Measurements from ENCODE around the gene RGS6. TPM values are rescaled to one million over a fixed set of nuclear protein-coding genes. Genes with fewer than 3 reads are reported as not detected.

Gene RGS6
- total RNA-seq, 4 donors from 2014 or later: 0.46 to 3.7 (median 1.6) TPM

DNA sequence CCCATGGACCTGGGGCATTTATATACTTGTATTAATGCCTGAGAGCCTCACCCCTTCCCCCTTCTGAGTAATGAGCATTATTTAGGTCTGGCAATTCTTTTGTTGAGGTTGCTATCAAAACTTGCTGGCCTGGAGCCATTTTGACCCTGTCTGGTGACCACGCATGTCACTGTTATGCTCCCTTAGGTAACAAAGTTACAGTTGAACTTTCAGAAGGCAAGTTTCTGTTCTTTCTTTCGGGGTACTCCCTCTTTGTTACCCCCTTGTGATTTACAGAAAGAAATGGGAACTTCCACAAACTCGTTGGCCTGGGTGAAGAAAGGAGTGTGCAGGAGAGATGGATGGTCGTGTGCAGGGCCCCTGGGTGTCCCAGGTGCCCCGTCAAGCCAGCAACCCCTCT lies 656.3 kb downstream of the RGS6 start:
- DNase-seq: no peak
- H3K36me3 ChIP-seq: no peaks in the 10 kb centered on the region
- H3K9me3 ChIP-seq: no peaks in the 10 kb centered on the region
- no peak overlapping the region for H3K27ac ChIP-seq
- H3K27me3 ChIP-seq: no peaks in the 10 kb centered on the region
- in situ Hi-C loops (cut with MboI; ENCODE audit: low sequenced_read_pairs in 4 of 4) (no loop called here), intact Hi-C loops (cut with DNase I; ENCODE audit: low total_unique reads) (no loop called here)
- no peak for ATAC-seq
- no peak for TF ChIP-seq POLR2A (IDR thresholded peaks at IDR 0.05)
- no peak for TF ChIP-seq CTCF (IDR thresholded peaks at IDR 0.05 in 4 of 5, conservative IDR thresholded peaks at IDR 0.05 in 1 of 5)
- H3K4me1 ChIP-seq: peaks cover 0 to 4% of the 10 kb centered on the region in 2 donors
- H3K4me3 ChIP-seq: no peak overlapping the region

DNA sequence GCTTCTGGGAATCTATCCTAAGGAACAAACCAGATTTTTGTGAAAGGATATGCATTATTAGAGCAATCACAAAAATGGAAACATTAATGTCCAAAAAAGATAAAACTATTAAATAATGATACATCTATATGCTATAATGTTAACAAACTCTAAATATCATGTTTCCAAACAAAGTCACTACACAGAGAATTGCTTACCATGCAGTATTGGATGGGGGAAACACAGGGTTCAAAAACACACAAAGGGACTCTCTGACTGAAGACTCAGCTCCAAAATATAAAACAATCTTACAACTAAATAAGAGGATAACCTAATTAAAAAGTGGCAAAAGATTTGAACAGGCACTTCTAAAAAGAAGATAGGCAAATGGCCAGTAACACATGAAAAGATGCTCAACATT lies 657.4 kb downstream of the RGS6 start:
- intact Hi-C loops (cut with DNase I; ENCODE audit: low total_unique reads): no loop called here
- Histone ChIP-seq H3K27ac (no peak overlapping the region), H3K36me3 (no peaks in the 10 kb centered on the region), H3K4me3 (no peak overlapping the region), H3K4me1 (peaks cover 0 to 4% of the 10 kb centered on the region in 2 donors), H3K27me3 (no peaks in the 10 kb centered on the region), H3K9me3 (no peaks in the 10 kb centered on the region)
- no peak for ATAC-seq
- TF ChIP-seq POLR2A (IDR thresholded peaks at IDR 0.05): no peak
- TF ChIP-seq CTCF (IDR thresholded peaks at IDR 0.05 in 4 of 5, conservative IDR thresholded peaks at IDR 0.05 in 1 of 5): no peak
- in situ Hi-C loops (cut with MboI; ENCODE audit: low sequenced_read_pairs in 4 of 4): no loop called here
- DNase-seq: no peak

DNA sequence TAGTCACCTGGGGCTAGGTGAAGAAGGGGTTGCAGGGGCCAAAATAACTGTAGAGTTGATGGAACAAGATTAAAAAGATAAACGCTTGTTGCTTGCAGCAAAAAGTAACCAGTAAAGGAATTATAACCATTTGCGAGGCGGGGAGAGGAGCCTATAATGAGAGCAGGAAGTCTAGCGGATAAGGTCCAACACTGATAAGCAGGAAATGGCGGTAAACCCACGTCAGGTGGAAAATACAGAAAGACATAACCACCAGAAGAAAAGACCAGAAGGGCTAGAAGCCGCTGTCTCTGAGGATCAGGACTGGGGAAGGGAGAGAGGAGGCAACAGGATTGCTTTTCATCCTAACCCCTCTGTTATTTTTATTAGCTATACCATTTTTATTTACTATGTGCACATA lies 658.3 kb downstream of the RGS6 start:
- Histone ChIP-seq H3K4me3 (no peak overlapping the region), H3K4me1 (peaks cover 0 to 4% of the 10 kb centered on the region in 2 donors), H3K27me3 (no peaks in the 10 kb centered on the region), H3K9me3 (no peaks in the 10 kb centered on the region), H3K27ac (no peak overlapping the region), H3K36me3 (no peaks in the 10 kb centered on the region)
- intact Hi-C loops (cut with DNase I; ENCODE audit: low total_unique reads) (no loop called here), in situ Hi-C loops (cut with MboI; ENCODE audit: low sequenced_read_pairs in 4 of 4) (no loop called here)
- no peak for DNase-seq
- no peak for TF ChIP-seq CTCF (IDR thresholded peaks at IDR 0.05 in 4 of 5, conservative IDR thresholded peaks at IDR 0.05 in 1 of 5)
- TF ChIP-seq POLR2A (IDR thresholded peaks at IDR 0.05): no peak
- no peak for ATAC-seq

- DNase-seq: no peak
- H3K9me3 ChIP-seq: no peaks in the 10 kb centered on the region
- no peak for ATAC-seq
- H3K36me3 ChIP-seq: no peaks in the 10 kb centered on the region
- H3K27ac ChIP-seq: no peak overlapping the region
- no peak overlapping the region for H3K4me3 ChIP-seq
- H3K4me1 ChIP-seq: peaks cover 0 to 4% of the 10 kb centered on the region in 2 donors
- no peaks in the 10 kb centered on the region for H3K27me3 ChIP-seq
- no peak for TF ChIP-seq CTCF (IDR thresholded peaks at IDR 0.05 in 4 of 5, conservative IDR thresholded peaks at IDR 0.05 in 1 of 5)
- no peak for TF ChIP-seq POLR2A (IDR thresholded peaks at IDR 0.05)
- in situ Hi-C loops (cut with MboI; ENCODE audit: low sequenced_read_pairs in 4 of 4): no loop called here
- intact Hi-C loops (cut with DNase I; ENCODE audit: low total_unique reads): no loop called here
These were observed 659.2 kb downstream of the RGS6 start for GRCh38 chr14:72591391-72591790.

Data from gastrocnemius medialis (tissue), 4 donors.